Measurements from ENCODE around the gene PHC2.

DNA sequence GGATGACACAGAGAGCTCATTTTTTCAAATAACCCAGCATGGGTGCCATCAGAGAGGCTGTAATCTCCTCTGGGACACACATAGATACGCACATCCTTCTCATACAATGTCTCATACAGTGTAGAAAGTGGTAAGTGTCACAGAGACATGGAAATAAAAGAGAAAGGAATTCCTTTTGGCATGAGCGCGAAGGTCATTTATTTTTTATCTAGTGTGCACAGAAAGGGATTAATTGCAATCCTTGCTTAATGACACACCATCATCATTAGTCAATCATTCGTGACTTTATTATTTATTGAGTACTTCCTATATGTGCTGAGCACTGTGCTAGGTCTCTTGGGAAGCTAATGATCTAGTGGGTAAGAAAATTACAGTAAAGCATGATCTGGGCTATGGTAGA is 46.6 kb upstream of the PHC2 start:
- TF ChIP-seq POLR2A (IDR thresholded peaks at IDR 0.05), result no peak
- TF ChIP-seq CTCF (IDR thresholded peaks at IDR 0.05), result no peak
